ENCODE results near the gene ACOT11.

DNA sequence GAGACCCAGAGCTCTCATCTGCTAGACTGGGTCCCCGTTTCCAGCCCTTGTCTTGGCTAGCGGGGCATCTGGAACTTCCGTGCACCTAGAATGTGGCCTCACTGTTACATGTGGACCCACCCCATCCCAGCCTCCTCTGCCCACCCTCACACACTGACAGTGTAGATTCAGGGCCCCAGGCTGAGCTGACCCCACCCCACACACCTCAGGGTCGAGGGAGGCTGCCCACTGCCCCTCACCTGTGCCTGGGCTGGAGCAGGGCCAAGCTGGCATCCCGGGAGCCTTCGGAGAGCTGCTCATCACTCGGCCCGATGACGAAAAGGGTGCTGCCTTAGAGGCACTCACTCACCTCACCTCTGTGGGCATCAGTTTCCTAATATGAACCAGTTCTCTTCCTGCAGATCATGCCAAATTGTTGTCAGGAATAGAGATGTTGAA, 11.1 kb downstream of the ACOT11 start:
- TF ChIP-seq EP300 (IDR thresholded peaks at IDR 0.05), result no peak
- TF ChIP-seq, protein P1, sequence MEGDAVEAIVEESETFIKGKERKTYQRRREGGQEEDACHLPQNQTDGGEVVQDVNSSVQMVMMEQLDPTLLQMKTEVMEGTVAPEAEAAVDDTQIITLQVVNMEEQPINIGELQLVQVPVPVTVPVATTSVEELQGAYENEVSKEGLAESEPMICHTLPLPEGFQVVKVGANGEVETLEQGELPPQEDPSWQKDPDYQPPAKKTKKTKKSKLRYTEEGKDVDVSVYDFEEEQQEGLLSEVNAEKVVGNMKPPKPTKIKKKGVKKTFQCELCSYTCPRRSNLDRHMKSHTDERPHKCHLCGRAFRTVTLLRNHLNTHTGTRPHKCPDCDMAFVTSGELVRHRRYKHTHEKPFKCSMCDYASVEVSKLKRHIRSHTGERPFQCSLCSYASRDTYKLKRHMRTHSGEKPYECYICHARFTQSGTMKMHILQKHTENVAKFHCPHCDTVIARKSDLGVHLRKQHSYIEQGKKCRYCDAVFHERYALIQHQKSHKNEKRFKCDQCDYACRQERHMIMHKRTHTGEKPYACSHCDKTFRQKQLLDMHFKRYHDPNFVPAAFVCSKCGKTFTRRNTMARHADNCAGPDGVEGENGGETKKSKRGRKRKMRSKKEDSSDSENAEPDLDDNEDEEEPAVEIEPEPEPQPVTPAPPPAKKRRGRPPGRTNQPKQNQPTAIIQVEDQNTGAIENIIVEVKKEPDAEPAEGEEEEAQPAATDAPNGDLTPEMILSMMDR (IDR thresholded peaks at IDR 0.05), result no peak
- no peak for TF ChIP-seq POLR2A (IDR thresholded peaks at IDR 0.05)

Measured in ovary (tissue), 3 donors.